GM18867 (cell line): ENCODE data around the gene ZNF253.
"Not testable (repeated sequence)": the region's sequence is repeated elsewhere in the genome, so short reads cannot be mapped to it uniquely, and the experiment has no call there.

Source experiments
- ATAC-seq: cut with Tn5 transposase; IDR thresholded peaks from one replicate; pipeline ENCODE4 v1.9.1; 2021; ENCODE audit warnings: mild to moderate bottlenecking, moderate library complexity; ENCODE audit not compliant: unreplicated experiment

ZNF253 gene

DNA sequence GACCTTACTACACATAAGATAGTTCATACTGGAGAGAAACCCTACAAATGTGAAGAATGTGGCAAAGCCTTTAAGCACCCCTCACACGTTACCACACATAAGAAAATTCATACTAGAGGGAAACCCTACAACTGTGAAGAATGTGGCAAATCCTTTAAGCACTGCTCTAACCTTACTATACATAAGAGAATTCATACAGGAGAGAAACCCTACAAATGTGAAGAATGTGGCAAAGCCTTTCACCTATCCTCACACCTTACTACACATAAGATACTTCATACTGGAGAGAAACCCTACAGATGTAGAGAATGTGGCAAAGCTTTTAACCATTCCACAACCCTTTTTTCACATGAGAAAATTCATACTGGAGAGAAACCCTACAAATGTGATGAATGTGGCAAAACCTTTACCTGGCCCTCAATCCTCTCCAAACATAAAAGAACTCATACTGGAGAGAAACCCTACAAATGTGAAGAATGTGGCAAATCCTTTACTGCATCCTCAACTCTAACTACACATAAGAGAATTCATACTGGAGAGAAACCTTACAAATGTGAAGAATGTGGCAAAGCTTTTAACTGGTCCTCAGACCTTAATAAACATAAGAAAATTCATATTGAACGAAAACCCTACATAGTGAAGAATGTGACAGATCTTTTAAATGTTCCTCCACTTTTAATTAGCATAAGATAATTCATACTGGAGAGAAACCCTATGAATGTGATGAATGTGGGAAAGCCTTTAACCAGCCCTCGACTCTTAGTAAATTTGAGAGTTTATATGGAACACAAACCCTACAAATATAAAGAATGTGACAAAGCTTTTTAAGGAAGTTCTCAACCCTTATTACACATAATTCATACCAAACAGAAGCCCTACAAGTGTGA is 26.6 kb downstream of the ZNF253 start:
- not testable (repeated sequence) for ATAC-seq

DNA sequence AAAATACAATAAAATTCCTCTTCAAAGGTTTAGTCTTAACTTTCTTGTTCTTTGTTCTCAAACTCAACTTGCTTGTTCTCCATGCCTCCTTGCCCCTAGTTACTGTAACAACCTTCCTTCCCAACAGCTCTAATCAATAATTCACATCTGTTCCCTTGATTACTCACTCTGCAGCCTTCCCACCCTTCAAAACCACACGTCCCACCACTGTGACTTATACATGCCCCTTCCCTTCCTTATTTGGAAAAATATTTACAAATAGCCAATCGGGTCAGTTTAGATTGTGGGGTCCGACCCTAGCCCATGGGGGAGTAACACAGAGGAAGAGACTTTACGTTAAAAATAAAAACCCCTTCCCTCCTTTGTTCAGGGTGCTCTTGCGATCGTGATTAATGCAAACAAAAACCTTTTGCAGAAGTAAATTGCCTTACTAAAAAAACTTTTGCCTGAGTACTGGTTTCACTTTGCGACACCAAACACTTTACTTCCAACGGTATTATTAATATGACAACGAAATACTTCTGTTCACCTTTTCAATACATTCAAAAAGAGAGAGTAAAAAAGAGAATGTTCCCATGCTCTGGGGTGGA is 34.6 kb downstream of the ZNF253 start:
- ATAC-seq: no peak

DNA sequence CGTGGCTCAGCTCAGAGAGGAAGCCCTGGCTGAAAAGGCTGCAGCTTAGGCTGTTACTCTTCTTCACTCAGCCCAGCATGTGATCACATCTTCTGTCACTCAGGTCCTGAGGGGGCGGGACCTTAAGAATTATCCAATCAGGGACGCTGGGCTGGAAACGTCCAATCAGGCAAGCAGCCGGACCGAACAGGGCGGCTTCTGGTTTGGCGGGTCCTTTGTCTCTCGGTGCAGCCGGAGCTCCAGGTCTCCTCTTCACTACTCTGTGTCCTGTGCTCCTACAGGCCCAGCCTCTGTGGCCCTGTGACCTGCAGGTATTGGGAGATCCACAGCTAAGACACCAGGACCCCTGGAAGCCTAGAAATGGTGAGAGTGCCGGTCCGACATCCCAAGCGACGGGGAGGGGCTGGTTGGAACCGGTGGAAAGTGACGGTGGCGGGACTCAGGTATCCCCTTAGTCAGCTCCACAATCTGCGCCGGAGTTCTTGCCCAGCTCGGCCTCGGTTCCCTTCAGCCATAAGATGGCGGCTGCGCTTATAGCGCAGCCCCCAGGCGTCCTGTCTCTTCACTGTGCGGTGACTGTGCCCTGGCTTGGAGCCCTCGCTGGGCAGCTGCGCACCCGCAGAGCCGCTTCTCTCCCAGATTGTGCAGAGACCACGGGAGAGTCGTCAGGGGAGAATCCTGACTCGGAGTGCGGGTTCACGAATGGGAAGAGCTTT is 35.2 kb downstream of the ZNF253 start, which contains the start of gene ZNF93:
Gene ZNF93, plus strand, starts transcription at position 218 of the 716 bp plus-strand sequence. Its CDS starts 143 bp downstream, at position 361.
- ATAC-seq: peak; percentile 91

DNA sequence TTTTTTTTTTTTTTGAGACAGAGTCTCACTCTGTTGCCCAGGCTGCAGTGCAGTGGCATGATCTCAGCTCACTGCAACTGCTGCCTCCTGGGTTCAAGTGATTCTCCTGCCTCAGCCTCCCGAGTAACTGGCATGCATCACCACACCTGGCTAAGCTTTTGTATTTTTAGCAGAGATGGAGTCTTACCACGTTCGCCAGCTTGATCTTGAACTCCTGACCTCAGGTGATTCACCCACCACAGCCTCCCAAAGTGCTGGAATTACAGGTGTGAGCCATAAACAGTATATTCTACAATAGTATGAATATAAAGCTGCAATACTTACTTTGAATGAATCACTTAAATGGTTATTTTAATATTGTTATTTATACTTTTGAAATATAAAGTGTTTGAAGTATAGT is 41.9 kb downstream of the ZNF253 start:
- ATAC-seq: not testable (repeated sequence)

DNA sequence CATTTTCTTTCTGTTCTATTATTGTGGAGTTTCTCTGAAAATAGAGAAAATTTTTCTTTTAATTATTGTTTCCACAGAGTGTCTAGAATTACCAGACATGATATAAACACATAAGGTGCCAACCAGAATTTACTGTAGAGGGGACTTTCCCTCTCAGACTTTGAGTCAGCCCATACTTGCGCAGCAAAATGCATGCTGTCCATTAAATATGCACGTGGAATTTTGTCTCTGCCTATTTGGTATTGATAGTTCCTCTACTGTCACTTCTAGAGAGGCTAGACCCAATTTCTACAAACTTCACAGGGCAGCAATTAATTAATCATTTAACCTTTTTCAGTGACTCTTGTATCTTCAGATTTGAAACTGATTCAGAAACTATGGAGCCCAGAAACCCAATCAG is 44.0 kb downstream of the ZNF253 start:
- no peak for ATAC-seq

DNA sequence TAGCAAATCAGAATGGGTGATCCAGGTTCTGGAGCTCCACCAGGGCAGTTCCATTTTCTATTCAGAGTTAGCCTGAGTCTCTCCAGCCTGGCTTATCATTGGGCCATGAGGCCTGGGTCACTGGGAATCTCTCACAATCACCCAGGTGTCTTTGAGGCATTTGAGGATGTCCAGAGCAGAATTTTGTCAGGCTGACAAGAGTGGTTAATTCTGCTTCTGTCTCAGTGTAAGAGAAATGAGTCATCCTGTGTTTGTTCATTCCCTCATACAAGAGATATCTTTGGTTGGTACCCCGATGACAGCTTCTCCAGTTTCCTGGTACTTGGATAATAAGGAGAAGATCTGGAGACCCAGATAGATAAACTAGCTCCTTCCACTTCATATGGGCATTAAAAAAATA is 45.5 kb downstream of the ZNF253 start:
- no peak for ATAC-seq

DNA sequence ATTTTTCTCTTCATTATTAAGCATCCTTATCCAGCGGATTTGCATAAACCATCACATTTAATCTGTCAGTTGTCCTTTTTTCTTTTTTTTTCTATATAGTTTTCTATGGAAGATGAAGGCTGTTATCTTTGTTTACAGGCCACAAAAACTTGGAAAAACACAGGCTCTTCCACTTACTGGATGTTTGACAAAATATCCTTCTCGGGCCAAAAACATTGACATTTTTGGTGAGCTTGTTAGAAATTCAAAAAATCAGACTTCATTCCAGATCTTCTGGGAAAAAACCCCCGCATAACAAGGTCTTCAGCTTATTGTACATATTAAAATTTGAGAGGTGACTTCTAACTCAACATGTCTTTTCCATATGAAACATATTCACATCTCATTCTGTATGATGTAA is 48.9 kb downstream of the ZNF253 start:
- no peak for ATAC-seq

DNA sequence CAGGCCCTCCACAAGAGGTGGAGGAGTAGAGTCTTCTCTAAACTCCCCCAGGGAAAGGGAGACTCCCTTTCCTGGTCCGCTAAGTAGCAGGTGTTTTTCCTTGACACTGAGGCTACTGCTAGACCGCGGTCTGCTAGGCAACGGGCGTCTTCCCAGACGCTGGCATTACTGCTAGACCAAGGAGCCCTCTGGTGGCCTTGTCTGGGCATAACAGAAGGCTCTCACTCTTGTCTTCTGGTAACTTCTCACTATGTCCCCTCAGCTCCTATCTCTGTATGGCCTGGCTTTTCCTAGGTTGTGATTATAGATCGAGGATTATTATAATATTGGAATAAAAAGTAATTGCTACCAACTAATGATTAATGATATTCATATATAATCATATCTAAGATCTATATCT is 64.7 kb downstream of the ZNF253 start:
- ATAC-seq: not testable (repeated sequence)

DNA sequence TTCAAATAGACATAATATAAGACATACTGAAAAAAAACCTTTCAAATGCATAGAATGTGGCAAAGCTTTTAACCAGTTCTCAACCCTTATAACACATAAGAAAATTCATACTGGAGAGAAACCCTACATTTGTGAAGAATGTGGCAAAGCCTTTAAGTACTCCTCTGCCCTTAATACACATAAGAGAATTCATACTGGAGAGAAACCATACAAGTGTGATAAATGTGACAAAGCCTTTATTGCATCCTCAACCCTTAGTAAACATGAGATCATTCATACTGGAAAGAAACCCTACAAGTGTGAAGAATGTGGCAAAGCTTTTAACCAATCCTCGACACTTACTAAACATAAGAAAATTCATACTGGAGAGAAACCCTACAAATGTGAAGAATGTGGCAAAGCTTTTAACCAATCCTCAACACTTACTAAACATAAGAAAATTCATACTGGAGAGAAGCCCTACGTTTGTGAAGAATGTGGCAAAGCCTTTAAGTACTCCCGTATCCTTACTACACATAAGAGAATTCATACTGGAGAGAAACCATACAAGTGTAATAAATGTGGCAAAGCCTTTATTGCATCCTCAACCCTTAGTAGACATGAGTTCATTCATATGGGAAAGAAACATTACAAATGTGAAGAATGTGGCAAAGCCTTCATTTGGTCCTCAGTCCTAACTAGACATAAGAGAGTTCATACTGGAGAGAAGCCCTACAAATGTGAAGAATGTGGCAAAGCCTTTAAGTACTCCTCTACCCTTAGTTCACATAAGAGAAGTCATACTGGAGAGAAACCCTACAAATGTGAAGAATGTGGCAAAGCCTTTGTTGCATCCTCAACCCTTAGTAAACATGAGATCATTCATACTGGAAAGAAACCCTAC is 68.0 kb downstream of the ZNF253 start:
- not testable (repeated sequence) for ATAC-seq

DNA sequence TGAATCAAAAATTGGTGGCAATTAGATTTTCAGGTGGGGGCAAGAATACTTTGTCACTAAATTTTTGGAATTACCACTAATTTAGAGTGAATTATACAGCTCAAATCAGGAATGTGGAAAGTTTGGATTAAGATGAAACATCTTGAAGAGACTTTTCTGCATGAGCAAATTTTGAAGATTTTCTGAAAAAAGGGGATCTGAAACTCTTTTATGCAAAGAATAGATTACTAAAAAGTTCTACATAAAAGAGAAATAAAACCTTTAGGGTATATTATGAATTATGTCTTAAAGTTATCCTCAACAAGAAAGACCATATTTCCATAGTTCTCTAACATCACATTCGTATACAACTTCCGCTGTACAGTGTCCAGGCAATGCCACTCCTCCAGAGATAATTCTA is 71.7 kb downstream of the ZNF253 start:
- ATAC-seq: no peak

DNA sequence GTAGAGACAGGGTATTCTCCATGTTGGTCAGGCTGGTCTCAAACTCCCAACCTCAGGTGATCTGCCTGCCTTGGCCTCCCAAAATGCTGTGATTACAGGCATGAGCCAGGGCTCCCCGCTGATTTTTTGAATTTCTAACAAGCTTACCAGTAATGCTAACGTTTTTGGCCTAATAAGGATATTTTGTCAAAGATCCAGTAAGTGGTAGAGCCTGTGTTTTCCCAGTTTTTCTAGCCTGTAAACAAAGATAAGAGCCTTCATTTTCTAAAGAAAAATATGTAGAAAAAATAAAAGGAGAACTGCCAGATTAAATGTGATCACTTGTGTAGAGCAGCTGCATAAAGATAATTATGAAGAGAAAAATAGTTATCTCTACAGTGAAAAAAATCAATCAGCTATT is 72.8 kb downstream of the ZNF253 start:
- no peak for ATAC-seq

DNA sequence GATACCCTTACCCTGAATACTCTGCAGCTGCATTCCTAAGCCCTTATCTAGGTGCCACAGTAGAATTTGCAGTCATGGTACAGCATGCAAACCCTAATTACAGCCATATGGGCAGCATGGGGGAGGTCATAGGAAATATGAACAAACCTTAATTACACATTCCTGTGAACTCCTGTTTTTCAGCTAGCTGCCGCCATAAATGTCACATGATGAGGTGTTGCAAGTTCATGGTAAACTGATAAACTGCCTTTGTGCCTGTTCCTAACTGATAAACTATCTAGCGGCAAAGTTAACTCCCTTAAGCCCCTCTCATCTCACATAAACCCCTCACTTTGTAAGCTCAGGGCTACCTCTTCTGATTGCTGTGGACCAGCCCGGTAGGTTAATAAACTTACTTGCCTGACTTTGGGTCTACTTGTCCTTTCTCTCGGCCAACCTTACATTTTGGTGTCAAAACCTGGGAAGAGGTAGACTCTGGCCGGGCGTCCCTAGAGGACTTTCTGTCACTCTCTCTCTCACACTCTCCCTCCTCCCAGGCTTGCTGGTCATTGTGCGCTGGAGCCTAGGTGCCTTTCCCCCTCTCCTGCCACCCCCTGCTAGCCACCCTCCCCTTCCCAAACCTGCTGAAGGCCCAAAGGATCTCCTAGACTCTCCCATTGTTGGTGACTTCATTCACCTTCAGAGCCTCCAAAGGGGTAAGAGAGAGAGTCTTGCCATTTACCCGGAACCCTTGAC is 78.3 kb downstream of the ZNF253 start:
- ATAC-seq: no peak
